Epithelial cell of esophagus (primary cell): ENCODE measurements around the gene SECISBP2.

Experiments used
- DNase-seq: peaks from one replicate; pipeline ENCODE4 v3.0.0; 2010; ENCODE audit warnings: low read depth
- H3K4me3 ChIP-seq: 2 replicates; pipeline ENCODE4 v1.5.1; 2011; ENCODE audit warnings: mild to moderate bottlenecking, low read length, control low read depth
- TF ChIP-seq, protein P1 (sequence below): IDR thresholded peaks from 2 replicates; pipeline ENCODE4 v1.5.1; 2011; ENCODE audit warnings: low read depth, mild to moderate bottlenecking, low read length, control low read depth, inconsistent platforms; ENCODE audit not compliant: insufficient read depth; ENCODE audit errors: missing control alignments

Gene SECISBP2

DNA sequence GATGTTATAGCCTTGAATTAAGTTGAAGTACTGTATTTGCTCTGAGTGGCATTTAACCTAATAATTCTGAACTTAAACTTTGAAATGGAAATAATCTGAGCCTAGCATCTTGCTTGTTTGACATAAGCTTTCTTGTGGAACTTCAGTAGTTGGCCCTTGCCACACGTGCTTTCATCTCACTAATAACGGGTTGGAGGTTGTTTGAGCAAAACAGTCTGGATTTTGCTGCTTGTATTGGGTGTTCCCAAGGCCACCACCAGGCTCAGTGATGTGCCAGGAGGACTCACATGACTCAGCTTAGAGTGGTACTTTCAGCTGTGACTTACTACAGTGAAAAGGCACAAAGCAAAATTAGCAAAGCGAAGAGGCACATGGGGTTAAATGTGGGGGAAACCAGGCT is 35.7 kb downstream of the SECISBP2 start:
- no peak overlapping the region for H3K4me3 ChIP-seq
- TF ChIP-seq, protein P1, sequence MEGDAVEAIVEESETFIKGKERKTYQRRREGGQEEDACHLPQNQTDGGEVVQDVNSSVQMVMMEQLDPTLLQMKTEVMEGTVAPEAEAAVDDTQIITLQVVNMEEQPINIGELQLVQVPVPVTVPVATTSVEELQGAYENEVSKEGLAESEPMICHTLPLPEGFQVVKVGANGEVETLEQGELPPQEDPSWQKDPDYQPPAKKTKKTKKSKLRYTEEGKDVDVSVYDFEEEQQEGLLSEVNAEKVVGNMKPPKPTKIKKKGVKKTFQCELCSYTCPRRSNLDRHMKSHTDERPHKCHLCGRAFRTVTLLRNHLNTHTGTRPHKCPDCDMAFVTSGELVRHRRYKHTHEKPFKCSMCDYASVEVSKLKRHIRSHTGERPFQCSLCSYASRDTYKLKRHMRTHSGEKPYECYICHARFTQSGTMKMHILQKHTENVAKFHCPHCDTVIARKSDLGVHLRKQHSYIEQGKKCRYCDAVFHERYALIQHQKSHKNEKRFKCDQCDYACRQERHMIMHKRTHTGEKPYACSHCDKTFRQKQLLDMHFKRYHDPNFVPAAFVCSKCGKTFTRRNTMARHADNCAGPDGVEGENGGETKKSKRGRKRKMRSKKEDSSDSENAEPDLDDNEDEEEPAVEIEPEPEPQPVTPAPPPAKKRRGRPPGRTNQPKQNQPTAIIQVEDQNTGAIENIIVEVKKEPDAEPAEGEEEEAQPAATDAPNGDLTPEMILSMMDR: no peak
- no peak for DNase-seq

- TF ChIP-seq, protein P1: no peak
- no peak for DNase-seq
- no peak overlapping the region for H3K4me3 ChIP-seq
Observed at GRCh38 chr9:89354471-89354870, 36.2 kb downstream of the SECISBP2 start.

GRCh38 chr9:89356782-89357181 is 38.5 kb downstream of the SECISBP2 start:
- H3K4me3 ChIP-seq: no peak overlapping the region
- TF ChIP-seq, protein P1: no peak
- DNase-seq: no peak

GRCh38 chr9:89357331-89358197 is 39.3 kb downstream of the SECISBP2 start:
- no peak overlapping the region for H3K4me3 ChIP-seq
- TF ChIP-seq, protein P1: no peak
- DNase-seq: no peak

GRCh38 chr9:89358376-89358916 is 40.1 kb downstream of the SECISBP2 start:
- DNase-seq: no peak
- TF ChIP-seq, protein P1: no peak

DNA sequence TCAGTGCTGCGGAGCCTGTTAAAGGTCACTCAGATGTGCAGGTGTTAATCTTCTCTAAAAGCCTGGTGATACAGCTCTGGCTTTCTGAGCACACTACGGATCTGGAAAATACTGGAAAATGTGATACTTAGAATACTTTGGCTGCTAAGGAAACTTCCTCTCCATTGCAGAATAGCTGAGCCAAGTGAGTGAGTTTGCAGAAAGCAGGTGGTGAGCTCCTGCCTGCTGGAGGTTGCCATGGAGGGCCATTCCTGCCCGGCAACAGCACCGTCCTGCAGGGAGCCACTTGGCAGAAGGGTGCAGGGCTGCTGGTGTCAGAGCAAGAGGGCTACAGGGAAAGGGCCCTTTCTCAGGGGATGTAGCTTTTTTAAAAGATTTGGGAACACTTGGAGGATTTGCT is 40.7 kb downstream of the SECISBP2 start:
- TF ChIP-seq, protein P1: no peak
- no peak for DNase-seq
- H3K4me3 ChIP-seq: no peak overlapping the region

More at GRCh38 chr9:89358376-89358916, 40.1 kb downstream of the SECISBP2 start:
- H3K4me3 ChIP-seq: no peak overlapping the region

GRCh38 chr9:89359751-89360261 is 41.5 kb downstream of the SECISBP2 start:
- TF ChIP-seq, protein P1: no peak
- H3K4me3 ChIP-seq: no peak overlapping the region
- no peak for DNase-seq
